Stimulated activated memory B cell treated with anti-CD40 and anti-IgM and Interleukin-4, amounts not matched to agents 10 μg/mL and 1 μg/mL and 100 μg/mL, for 72 hours (primary cell): ENCODE results near the gene PLCB2.

Source experiments
- ATAC-seq: fragments of 150-1000 bp; cut with Tn5 transposase; 2 replicates; pipeline ENCODE4 v1.10.0; 2021
- H3K27ac Mint-ChIP-seq: one replicate; pipeline ENCODE4 v1.8.0; 2022; ENCODE audit warnings: mild to moderate bottlenecking, mixed read lengths
- H3K27me3 Mint-ChIP-seq: one replicate; pipeline ENCODE4 v1.8.0; 2022; ENCODE audit warnings: mixed read lengths
- H3K36me3 Mint-ChIP-seq: one replicate; pipeline ENCODE4 v1.8.0; 2022; ENCODE audit warnings: mixed read lengths
- H3K4me1 Mint-ChIP-seq: one replicate; pipeline ENCODE4 v1.8.0; 2022; ENCODE audit warnings: mixed read lengths
- H3K4me3 Mint-ChIP-seq: one replicate; pipeline ENCODE4 v1.8.0; 2022; ENCODE audit warnings: mild to moderate bottlenecking, moderate library complexity, mixed read lengths
- H3K9me3 Mint-ChIP-seq: one replicate; pipeline ENCODE4 v1.8.0; 2022; ENCODE audit warnings: mixed read lengths

PLCB2 gene

GRCh38 chr15:40251486-40252140 is 56.1 kb downstream of the PLCB2 start:
- Mint-ChIP-seq H3K27me3 (peaks cover 39% of the 10 kb centered on the region), H3K9me3 (no peaks in the 10 kb centered on the region), H3K27ac (no peak overlapping the region), H3K36me3 (no peaks in the 10 kb centered on the region), H3K4me3 (no peak overlapping the region), H3K4me1 (peaks cover 10% of the 10 kb centered on the region)
- no peak for ATAC-seq

GRCh38 chr15:40250771-40251483 is 56.8 kb downstream of the PLCB2 start:
- peaks cover 10% of the 10 kb centered on the region for H3K4me1 Mint-ChIP-seq
- no peak overlapping the region for H3K27ac Mint-ChIP-seq
- H3K4me3 Mint-ChIP-seq = no peak overlapping the region
- no peaks in the 10 kb centered on the region for H3K36me3 Mint-ChIP-seq
- peaks cover 39% of the 10 kb centered on the region for H3K27me3 Mint-ChIP-seq
- H3K9me3 Mint-ChIP-seq = no peaks in the 10 kb centered on the region
- no peak for ATAC-seq

- Mint-ChIP-seq H3K27ac (no peak overlapping the region), H3K4me3 (no peak overlapping the region), H3K36me3 (no peaks in the 10 kb centered on the region), H3K27me3 (peaks cover 39% of the 10 kb centered on the region), H3K9me3 (no peaks in the 10 kb centered on the region), H3K4me1 (peaks cover 10% of the 10 kb centered on the region)
- no peak for ATAC-seq
Observed at GRCh38 chr15:40250304-40250656, 57.5 kb downstream of the PLCB2 start.

- peaks cover 10% of the 10 kb centered on the region for H3K4me1 Mint-ChIP-seq
- peaks cover 34% of the 10 kb centered on the region for H3K27me3 Mint-ChIP-seq
- H3K9me3 Mint-ChIP-seq = no peaks in the 10 kb centered on the region
- no peak for ATAC-seq
- H3K4me3 Mint-ChIP-seq = no peak overlapping the region
- no peak overlapping the region for H3K27ac Mint-ChIP-seq
- H3K36me3 Mint-ChIP-seq = no peaks in the 10 kb centered on the region
Observed at GRCh38 chr15:40249477-40250303, 58.0 kb downstream of the PLCB2 start.

GRCh38 chr15:40248006-40248783 is 59.5 kb downstream of the PLCB2 start:
- H3K4me3 Mint-ChIP-seq = no peak overlapping the region
- peaks cover 5% of the 10 kb centered on the region for H3K4me1 Mint-ChIP-seq
- H3K27me3 Mint-ChIP-seq = peaks cover 19% of the 10 kb centered on the region
- no peak overlapping the region for H3K27ac Mint-ChIP-seq
- H3K9me3 Mint-ChIP-seq = no peaks in the 10 kb centered on the region
- no peak for ATAC-seq
- no peaks in the 10 kb centered on the region for H3K36me3 Mint-ChIP-seq

GRCh38 chr15:40247406-40247971 is 60.2 kb downstream of the PLCB2 start:
- Mint-ChIP-seq H3K4me3 (no peak overlapping the region), H3K27ac (no peak overlapping the region), H3K9me3 (no peaks in the 10 kb centered on the region), H3K36me3 (no peaks in the 10 kb centered on the region), H3K27me3 (peaks cover 13% of the 10 kb centered on the region), H3K4me1 (no peaks in the 10 kb centered on the region)
- no peak for ATAC-seq

- Mint-ChIP-seq H3K4me3 (no peak overlapping the region), H3K9me3 (no peaks in the 10 kb centered on the region), H3K27ac (no peak overlapping the region), H3K36me3 (no peaks in the 10 kb centered on the region), H3K4me1 (no peaks in the 10 kb centered on the region), H3K27me3 (peaks cover 12% of the 10 kb centered on the region)
- ATAC-seq = no peak
Observed at GRCh38 chr15:40246496-40247280, 61.0 kb downstream of the PLCB2 start.

- Mint-ChIP-seq H3K27ac (no peak overlapping the region), H3K27me3 (peaks cover 4% of the 10 kb centered on the region), H3K4me3 (no peak overlapping the region), H3K4me1 (no peaks in the 10 kb centered on the region), H3K36me3 (no peaks in the 10 kb centered on the region), H3K9me3 (no peaks in the 10 kb centered on the region)
- no peak for ATAC-seq
Observed at GRCh38 chr15:40245666-40246450, 61.9 kb downstream of the PLCB2 start.

GRCh38 chr15:40244961-40245523 is 62.7 kb downstream of the PLCB2 start:
- no peaks in the 10 kb centered on the region for H3K36me3 Mint-ChIP-seq
- no peak for ATAC-seq

GRCh38 chr15:40243126-40243810 is 64.5 kb downstream of the PLCB2 start:
- H3K4me3 Mint-ChIP-seq = no peak overlapping the region
- H3K36me3 Mint-ChIP-seq = no peaks in the 10 kb centered on the region
- no peak overlapping the region for H3K27ac Mint-ChIP-seq
- ATAC-seq = no peak
- peaks cover 14% of the 10 kb centered on the region for H3K27me3 Mint-ChIP-seq
- H3K4me1 Mint-ChIP-seq = peaks cover 15% of the 10 kb centered on the region
- no peaks in the 10 kb centered on the region for H3K9me3 Mint-ChIP-seq

More at GRCh38 chr15:40244961-40245523, 62.7 kb downstream of the PLCB2 start:
- Mint-ChIP-seq H3K4me1 (no peaks in the 10 kb centered on the region), H3K4me3 (no peak overlapping the region), H3K27me3 (peaks cover 3% of the 10 kb centered on the region), H3K27ac (no peak overlapping the region), H3K9me3 (no peaks in the 10 kb centered on the region)

GRCh38 chr15:40242601-40243000 is 65.1 kb downstream of the PLCB2 start:
- ATAC-seq = no peak
- Mint-ChIP-seq H3K36me3 (no peaks in the 10 kb centered on the region), H3K27me3 (peaks cover 14% of the 10 kb centered on the region), H3K27ac (no peak overlapping the region), H3K4me3 (no peak overlapping the region), H3K9me3 (no peaks in the 10 kb centered on the region), H3K4me1 (peaks cover 21% of the 10 kb centered on the region)

- no peak for ATAC-seq
- Mint-ChIP-seq H3K4me1 (peaks cover 21% of the 10 kb centered on the region), H3K9me3 (no peaks in the 10 kb centered on the region), H3K27me3 (peaks cover 14% of the 10 kb centered on the region), H3K27ac (no peak overlapping the region), H3K36me3 (no peaks in the 10 kb centered on the region), H3K4me3 (no peak overlapping the region)
Observed at GRCh38 chr15:40242213-40242599, 65.5 kb downstream of the PLCB2 start.
